ENCODE results near the gene ITPR2. TPM values are rescaled to one million over a fixed set of nuclear protein-coding genes. Genes with fewer than 3 reads are reported as not detected.

ITPR2 gene
- total and polyA plus RNA-seq, 2 of the 8 experiments (the other 6 are each of a cell fraction or from before 2014, with no cell fraction given) = 4.1 to 48.3 TPM

GRCh38 chr12:26749781-26750180, 83.2 kb downstream of the ITPR2 start (continued):
- no peak for TF ChIP-seq CHD7 (IDR thresholded peaks at IDR 0.05; ENCODE audit: insufficient replicate concordance, low read length)
